ENCODE measurements around the gene WDFY4. TPM values are rescaled to one million over a fixed set of nuclear protein-coding genes. Genes with fewer than 3 reads are reported as not detected.

The WDFY4 gene
- total RNA-seq, 1 experiment from 2014 or later, result not detected

DNA sequence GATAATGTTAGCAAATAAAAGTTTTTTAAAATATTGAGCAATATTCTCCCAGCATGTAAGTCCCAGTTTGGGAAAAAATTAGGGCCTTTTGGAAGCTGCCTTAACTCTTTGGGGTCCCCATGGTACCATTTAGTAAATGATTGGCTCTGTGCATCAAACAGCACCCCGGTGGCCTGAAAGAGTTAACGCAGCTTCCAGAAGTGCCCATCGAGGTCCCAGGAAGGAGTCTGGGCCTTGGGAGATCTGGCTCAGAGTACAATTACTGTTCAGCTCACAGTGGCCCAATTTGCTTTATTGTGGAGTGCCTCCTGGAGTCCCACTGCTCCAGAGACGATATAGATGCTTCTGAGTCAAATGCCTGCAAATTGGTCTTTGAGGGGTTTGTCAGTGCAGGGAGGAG is 31.7 kb downstream of the WDFY4 start:
- H3K4me3 Mint-ChIP-seq, result no peak overlapping the region
- TF ChIP-seq, protein P1, sequence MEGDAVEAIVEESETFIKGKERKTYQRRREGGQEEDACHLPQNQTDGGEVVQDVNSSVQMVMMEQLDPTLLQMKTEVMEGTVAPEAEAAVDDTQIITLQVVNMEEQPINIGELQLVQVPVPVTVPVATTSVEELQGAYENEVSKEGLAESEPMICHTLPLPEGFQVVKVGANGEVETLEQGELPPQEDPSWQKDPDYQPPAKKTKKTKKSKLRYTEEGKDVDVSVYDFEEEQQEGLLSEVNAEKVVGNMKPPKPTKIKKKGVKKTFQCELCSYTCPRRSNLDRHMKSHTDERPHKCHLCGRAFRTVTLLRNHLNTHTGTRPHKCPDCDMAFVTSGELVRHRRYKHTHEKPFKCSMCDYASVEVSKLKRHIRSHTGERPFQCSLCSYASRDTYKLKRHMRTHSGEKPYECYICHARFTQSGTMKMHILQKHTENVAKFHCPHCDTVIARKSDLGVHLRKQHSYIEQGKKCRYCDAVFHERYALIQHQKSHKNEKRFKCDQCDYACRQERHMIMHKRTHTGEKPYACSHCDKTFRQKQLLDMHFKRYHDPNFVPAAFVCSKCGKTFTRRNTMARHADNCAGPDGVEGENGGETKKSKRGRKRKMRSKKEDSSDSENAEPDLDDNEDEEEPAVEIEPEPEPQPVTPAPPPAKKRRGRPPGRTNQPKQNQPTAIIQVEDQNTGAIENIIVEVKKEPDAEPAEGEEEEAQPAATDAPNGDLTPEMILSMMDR (conservative IDR thresholded peaks at IDR 0.05), result peak; percentile 37
- no peak overlapping the region for H2BK12ac ChIP-seq (ENCODE audit: insufficient read length, low read depth, low read length)
- no peaks in the 10 kb centered on the region for H3K36me3 Mint-ChIP-seq (ENCODE audit: insufficient read depth in 1 of 3, low read depth in 3 of 3)
- H2BK20ac ChIP-seq (ENCODE audit: low read depth, low read length, poor library complexity, severe bottlenecking), result no peak overlapping the region
- no peak overlapping the region for H3K56ac ChIP-seq (ENCODE audit: insufficient read length, low read depth, low read length)
- H3K27ac Mint-ChIP-seq, result no peak overlapping the region
- H3K27ac ChIP-seq (ENCODE audit: insufficient read length, low read depth, low read length), result no peak overlapping the region
- no peak overlapping the region for H2BK5ac ChIP-seq (ENCODE audit: insufficient read length, low read length)
- H3K4me1 ChIP-seq (ENCODE audit: insufficient read depth, low read length), result no peaks in the 10 kb centered on the region
- DNase-seq, result no peak
- no peak overlapping the region for H2AFZ ChIP-seq (ENCODE audit: low read length)
- no peak overlapping the region for H3K14ac ChIP-seq (ENCODE audit: insufficient read depth, low read length)
- peaks cover 0 to 3% of the 10 kb centered on the region in 2 experiments; a peak in 1 of 4 replicates for H3K4me1 Mint-ChIP-seq
- no peaks in the 10 kb centered on the region for H4K20me1 ChIP-seq (ENCODE audit: control insufficient read depth, insufficient read depth, insufficient read length)
- no peak overlapping the region for H4K91ac ChIP-seq (ENCODE audit: insufficient read length, low read depth, low read length)
- H3K9me3 ChIP-seq (ENCODE audit: control insufficient read depth, low read depth, low read length), result no peaks in the 10 kb centered on the region
- H4K5ac ChIP-seq (ENCODE audit: insufficient read length, low read depth, low read length), result no peak overlapping the region
- no peak overlapping the region for H2BK120ac ChIP-seq (ENCODE audit: low read depth, low read length, poor library complexity, severe bottlenecking)
- no peak overlapping the region for H2AK5ac ChIP-seq (ENCODE audit: insufficient read length, low read length)
- no peaks in the 10 kb centered on the region for H3K23me2 ChIP-seq (ENCODE audit: insufficient read length, low read depth, low read length, poor library complexity, severe bottlenecking)
- H3K18ac ChIP-seq (ENCODE audit: insufficient read length, low read depth, low read length), result no peak overlapping the region
- no peak overlapping the region for H3K9ac ChIP-seq (ENCODE audit: extremely low read depth, insufficient read length, low read length)
- no peaks in the 10 kb centered on the region; the same call in 1 of the 2 replicates for H3K27me3 Mint-ChIP-seq (ENCODE audit: low read depth)
- H3K4me2 ChIP-seq (ENCODE audit: insufficient read depth, insufficient read length, low read length), result no peak overlapping the region
- H3K79me2 ChIP-seq (ENCODE audit: insufficient read depth, low read length), result no peaks in the 10 kb centered on the region
- no peak overlapping the region for H3K4ac ChIP-seq (ENCODE audit: low read depth, low read length)
- WGBS (ENCODE audit: extremely low coverage, insufficient read length, low lambda C conversion rate), result no CpG with 5 or more reads among the region's 4 CpGs
- H3K23ac ChIP-seq (ENCODE audit: insufficient read length, low read depth, low read length), result no peak overlapping the region
- H3K9me3 Mint-ChIP-seq, result no peaks in the 10 kb centered on the region
- no peak overlapping the region for H2BK15ac ChIP-seq (ENCODE audit: low read depth, low read length)
- no peaks in the 10 kb centered on the region for H3K79me1 ChIP-seq (ENCODE audit: insufficient read depth, low read depth, low read length, poor library complexity, severe bottlenecking)
- H4K8ac ChIP-seq (replicated peaks; ENCODE audit: insufficient read length, low read depth, low read length), result no peak overlapping the region
- H3K27me3 ChIP-seq (ENCODE audit: insufficient read depth, low read length), result no peaks in the 10 kb centered on the region
- no peak overlapping the region for H3T11ph ChIP-seq (ENCODE audit: low read length)

Measured in H9 (cell line).